Parathyroid adenoma (tissue), 2 donors: Measurements from ENCODE around the gene ANKRD33B.

Experiments used
- H2AFZ ChIP-seq: fragments of 300-600 bp; sonication (generic); one replicate; pipeline ENCODE4 v1.7.0; 2017; ENCODE audit warnings: antibody characterized with exemption, mild to moderate bottlenecking
- H3K27ac ChIP-seq: fragments of 300-600 bp; sonication (generic); one replicate; pipeline ENCODE4 v1.7.0; 2017
- H3K27me3 ChIP-seq: fragments of 300-600 bp; sonication (generic); one replicate; pipeline ENCODE4 v1.7.0; 2017; ENCODE audit warnings: low read length; ENCODE audit not compliant: control insufficient read depth, insufficient read depth
- H3K36me3 ChIP-seq: fragments of 300-600 bp; sonication (generic); one replicate; pipeline ENCODE4 v1.7.0; 2017; ENCODE audit warnings: low read length; ENCODE audit not compliant: control insufficient read depth, insufficient read depth
- H3K4me1 ChIP-seq: fragments of 300-600 bp; sonication (generic); one replicate; pipeline ENCODE4 v1.7.0; 2017; ENCODE audit warnings: control low read depth
- H3K4me2 ChIP-seq: fragments of 300-600 bp; sonication (generic); one replicate; pipeline ENCODE4 v1.7.0; 2017; ENCODE audit warnings: low read length
- H3K4me3 ChIP-seq: fragments of 300-600 bp; sonication (generic); one replicate; pipeline ENCODE4 v1.7.0; 2017; ENCODE audit warnings: low read depth, low read length
- H3K79me2 ChIP-seq: fragments of 300-600 bp; sonication (generic); one replicate; pipeline ENCODE4 v1.7.0; 2017; ENCODE audit warnings: control low read depth
- H3K9ac ChIP-seq: fragments of 300-600 bp; sonication (generic); one replicate; pipeline ENCODE4 v1.7.0; 2017; ENCODE audit warnings: mild to moderate bottlenecking
- H3K9me3 ChIP-seq: fragments of 300-600 bp; sonication (generic); one replicate; pipeline ENCODE4 v1.7.0; 2017; ENCODE audit warnings: low read length; ENCODE audit not compliant: control insufficient read depth
- CTCF ChIP-seq: fragments of 300-600 bp; sonication (generic); IDR thresholded peaks from one replicate; pipeline ENCODE4 v1.7.0; 2017; ENCODE audit warnings: antibody characterized with exemption, mild to moderate bottlenecking
- donor health status: primary hyperparathyroidism.

Gene ANKRD33B

GRCh38 chr5:10538789-10539686, 24.8 kb upstream of the ANKRD33B start:
- H3K4me2 ChIP-seq = no peak overlapping the region
- no peak overlapping the region for H3K27ac ChIP-seq
- TF ChIP-seq CTCF = no peak
- no peak overlapping the region for H3K9ac ChIP-seq
- no peaks in the 10 kb centered on the region for H3K79me2 ChIP-seq
- H3K4me1 ChIP-seq = peaks cover 5% of the 10 kb centered on the region
- H2AFZ ChIP-seq = no peak overlapping the region
- no peaks in the 10 kb centered on the region for H3K9me3 ChIP-seq
- H3K36me3 ChIP-seq = no peaks in the 10 kb centered on the region
- H3K27me3 ChIP-seq = no peaks in the 10 kb centered on the region
- no peak overlapping the region for H3K4me3 ChIP-seq

DNA sequence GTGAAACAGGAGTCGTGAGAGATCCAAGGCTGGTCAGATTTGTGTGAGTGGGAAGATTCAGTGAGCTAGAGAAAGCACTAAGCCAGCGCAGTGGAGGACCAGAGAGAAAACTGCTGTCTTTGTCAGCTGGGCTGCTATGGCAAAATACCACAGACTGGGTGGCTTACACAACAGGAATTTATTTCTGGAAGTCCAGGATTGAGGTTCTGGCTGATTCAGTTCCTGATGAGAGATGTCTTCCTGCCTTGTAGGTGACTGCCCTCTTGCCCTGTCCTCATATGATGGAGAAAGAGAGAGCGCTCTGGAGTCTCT, 24.2 kb upstream of the ANKRD33B start:
- no peaks in the 10 kb centered on the region for H3K79me2 ChIP-seq
- peaks cover 5% of the 10 kb centered on the region for H3K4me1 ChIP-seq
- H3K9ac ChIP-seq = no peak overlapping the region
- TF ChIP-seq CTCF = no peak
- no peak overlapping the region for H3K4me2 ChIP-seq
- no peaks in the 10 kb centered on the region for H3K36me3 ChIP-seq
- no peaks in the 10 kb centered on the region for H3K27me3 ChIP-seq
- H3K27ac ChIP-seq = no peak overlapping the region
- no peaks in the 10 kb centered on the region for H3K9me3 ChIP-seq
- H3K4me3 ChIP-seq = no peak overlapping the region
- no peak overlapping the region for H2AFZ ChIP-seq

DNA sequence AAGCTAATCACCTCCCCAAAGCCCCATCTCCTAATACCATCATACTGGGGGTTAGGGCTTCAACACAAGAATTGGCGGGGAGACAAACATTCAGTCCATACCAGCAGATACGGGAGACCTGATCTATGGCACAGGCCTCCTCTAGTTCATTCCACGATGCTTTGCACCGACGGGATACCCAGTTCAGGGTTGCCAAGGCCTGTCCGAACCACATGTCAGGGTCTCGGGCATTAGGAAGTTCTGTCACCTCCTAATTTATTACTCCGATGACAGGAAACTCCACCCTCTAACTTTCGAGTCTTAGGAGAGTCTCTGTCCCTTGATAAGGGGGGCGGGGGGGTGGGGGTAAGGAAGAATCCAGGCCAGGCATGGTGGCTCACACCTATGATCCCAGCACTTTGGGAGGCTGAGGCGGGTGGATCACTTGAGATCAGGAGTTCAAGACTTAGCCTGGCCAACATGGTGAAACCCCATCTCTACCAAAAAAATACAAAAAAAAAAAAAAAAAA, 23.8 kb upstream of the ANKRD33B start:
- no peaks in the 10 kb centered on the region for H3K9me3 ChIP-seq
- H3K4me1 ChIP-seq = peaks cover 5% of the 10 kb centered on the region
- no peak overlapping the region for H3K9ac ChIP-seq
- no peak overlapping the region for H2AFZ ChIP-seq
- no peak overlapping the region for H3K27ac ChIP-seq
- TF ChIP-seq CTCF = no peak
- no peaks in the 10 kb centered on the region for H3K36me3 ChIP-seq
- H3K27me3 ChIP-seq = no peaks in the 10 kb centered on the region
- H3K4me3 ChIP-seq = no peak overlapping the region
- H3K79me2 ChIP-seq = no peaks in the 10 kb centered on the region
- no peak overlapping the region for H3K4me2 ChIP-seq

GRCh38 chr5:10540951-10541646, 22.8 kb upstream of the ANKRD33B start:
- H3K9me3 ChIP-seq = no peaks in the 10 kb centered on the region
- no peaks in the 10 kb centered on the region for H3K36me3 ChIP-seq
- no peak overlapping the region for H3K27ac ChIP-seq

More at GRCh38 chr5:10540951-10541646, 22.8 kb upstream of the ANKRD33B start:
- Histone ChIP-seq H3K4me1 (peaks cover 5% of the 10 kb centered on the region), H3K9ac (no peak overlapping the region), H3K27me3 (no peaks in the 10 kb centered on the region), H3K4me3 (no peak overlapping the region), H2AFZ (no peak overlapping the region), H3K4me2 (no peak overlapping the region), H3K79me2 (no peaks in the 10 kb centered on the region)
- TF ChIP-seq CTCF = no peak
